Transverse colon (tissue), 4 donors: ENCODE results near the gene ZNF576. TPM values are rescaled to one million over a fixed set of nuclear protein-coding genes. Genes with fewer than 3 reads are reported as not detected.

Source experiments
- DNase-seq: peaks from one replicate; pipeline ENCODE4 v3.0.0-alpha.2; 2019
- H3K27ac ChIP-seq, 4 donors: fragments of 200-600 bp; sonication (generic); 2 replicates each; pipeline ENCODE4 v1.5.1; 2016 to 2018; ENCODE audit warnings: inconsistent platforms in 4 of 4
- H3K27me3 ChIP-seq: fragments of 200-600 bp; sonication (generic); 2 replicates; pipeline ENCODE4 v1.5.1; 2017; ENCODE audit warnings: inconsistent platforms
- H3K36me3 ChIP-seq, 4 donors: fragments of 200-600 bp; sonication (generic); 2 replicates each; pipeline ENCODE4 v1.5.1; 2017 to 2019; ENCODE audit warnings: inconsistent platforms in 4 of 4
- H3K4me1 ChIP-seq, 4 donors: fragments of 200-600 bp; sonication (generic); 2 replicates each; pipeline ENCODE4 v1.5.1; 2017 to 2020; ENCODE audit warnings: inconsistent platforms in 4 of 4
- H3K4me3 ChIP-seq, 4 donors: fragments of 200-600 bp; sonication (generic); 1 replicate in 1 of 4; 2 replicates in 3 of 4; pipeline versions ENCODE4 v1.5.1 to v1.6.1; 2017 to 2019; ENCODE audit warnings: inconsistent platforms in 4 of 4
- H3K9me3 ChIP-seq, 2 donors: fragments of 200-600 bp; sonication (generic); 2 replicates each; pipeline ENCODE4 v1.5.1; 2017 to 2019; ENCODE audit warnings: inconsistent platforms in 2 of 2
- EP300 ChIP-seq: sonication (generic); formaldehyde crosslinking; IDR thresholded peaks from one replicate; pipeline ENCODE4 v1.6.1; 2017; ENCODE audit warnings: antibody characterized with exemption, low read depth
- POLR2A ChIP-seq: fragments of 450-650 bp; IDR thresholded peaks from one replicate; pipeline ENCODE4 v1.6.1; 2016; ENCODE audit warnings: antibody characterized with exemption, mild to moderate bottlenecking, moderate library complexity
- POLR2AphosphoS5 ChIP-seq, 3 donors: sonication (generic); formaldehyde crosslinking; IDR thresholded peaks; one replicate each; pipeline ENCODE4 v1.6.1; 2016; ENCODE audit warnings: antibody characterized with exemption in 3 of 3
- WGBS, 2 donors: methylation state at CpG; one replicate each; pipeline ENCODE4 v1.1.5; 2018; ENCODE audit warnings: low coverage in 1 of 2; 5-methylcytosine and 5-hydroxymethylcytosine counted together
- in situ Hi-C, 4 donors: fragments of 200-750 bp; cut with MboI; loops; one replicate each; pipeline versions ENCODE4 v1.15.0 to v1.15.1; 2017; ENCODE audit warnings: low sequenced_read_pairs in 3 of 4, low pct_ligation_motif_present in 1 of 4, low pct_unique_long_range_greater_than_20kb in 1 of 4
- intact Hi-C: fragments of 100-400 bp; cut with DNase I; formaldehyde crosslinking; loops from one replicate; pipeline ENCODE4 v1.15.1; 2023; ENCODE audit warnings: low total_unique reads
- total RNA-seq, 4 donors: library from RNA; depleted of rRNA; stranded (reverse); fragments of >200 nt; gene quantifications; one replicate each; pipeline ENCODE4 v1.1.0, GENCODE V29; 2016
- TF ChIP-seq, protein P1 (sequence below), 5 experiments: fragments of 200-600 bp in 3 of 5; fragments of 450-650 bp in 2 of 5; sonication (generic) in 3 of 5; IDR thresholded peaks; 1 replicate in 2 of 5; 2 replicates in 3 of 5; pipeline ENCODE4 v1.5.1; 2016 to 2017; ENCODE audit warnings: antibody characterized with exemption in 5 of 5, inconsistent platforms in 3 of 5, mild to moderate bottlenecking in 2 of 5, moderate library complexity in 1 of 5

Gene ZNF576
- total RNA-seq, 4 donors from 2014 or later, result 3.7 to 11.9 (median 9.8) TPM

DNA sequence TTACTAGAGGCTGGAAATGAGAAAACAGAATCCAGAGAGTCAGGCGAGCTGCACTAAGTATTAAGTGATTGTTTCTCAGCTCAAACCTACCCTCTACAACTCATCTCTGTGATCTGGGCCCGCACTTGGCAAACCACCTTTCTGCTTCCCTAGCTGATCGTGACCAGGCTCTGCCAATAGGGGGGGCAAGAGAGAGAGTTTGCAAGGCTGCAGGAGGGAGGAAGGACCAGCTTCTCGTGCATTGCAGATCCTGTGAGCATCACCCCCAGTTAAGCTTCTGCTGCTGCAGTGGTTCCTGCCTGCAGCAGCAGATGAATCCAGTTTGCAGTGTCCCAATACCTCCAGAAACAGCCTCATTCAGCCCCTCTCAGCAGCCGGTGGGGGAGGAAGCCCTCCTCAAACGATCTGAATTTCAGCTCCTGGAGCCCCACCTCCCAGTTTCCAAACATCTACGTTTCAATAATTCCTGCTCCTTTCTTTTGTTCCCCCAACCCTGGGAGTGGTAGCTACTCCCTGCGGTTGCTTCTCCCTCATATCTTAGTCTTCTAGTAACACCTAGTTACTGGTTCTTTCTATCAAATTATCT lies 41.1 kb upstream of the ZNF576 start:
- no peak overlapping the region for H3K4me3 ChIP-seq
- in situ Hi-C loops, result loop anchor here in 1 of 4 donors (10.0 kb wide), 1 partner anchor 90 kb away; no protein-coding TSS in a partner anchor

DNA sequence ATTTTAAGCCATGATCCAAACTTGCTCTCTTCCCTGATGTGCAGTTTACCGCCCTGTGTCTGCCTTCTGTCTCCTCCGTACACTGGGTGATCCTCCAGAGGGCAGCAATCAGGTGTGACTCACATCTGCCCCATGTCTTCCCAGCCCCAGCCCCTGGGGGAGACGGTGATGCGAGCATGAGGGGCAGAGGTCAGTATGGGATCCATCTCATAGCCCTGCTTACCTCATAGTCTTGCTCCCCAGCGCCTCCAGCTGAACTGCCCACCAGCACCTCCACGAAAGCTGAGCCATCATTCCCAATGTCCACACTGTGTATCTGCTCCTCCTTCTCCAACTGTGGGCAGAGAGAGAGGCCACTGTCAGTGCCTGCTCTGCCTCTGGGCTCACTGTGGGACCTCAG lies 35.7 kb upstream of the ZNF576 start:
- H3K4me3 ChIP-seq, result no peak overlapping the region
- H3K36me3 ChIP-seq, result peaks cover 0 to 6% (median 0%) of the 10 kb centered on the region in 4 donors
- 89% methylated on average over 6 of the region's 6 CpGs; no CpG with 5 or more reads in 1 of the 2 donors for WGBS, 2 donors
- peaks cover 0 to 13% (median 7%) of the 10 kb centered on the region in 4 donors for H3K4me1 ChIP-seq
- H3K27ac ChIP-seq, result no peak overlapping the region
- no peak for TF ChIP-seq POLR2A
- TF ChIP-seq POLR2AphosphoS5 (IDR thresholded peaks at IDR 0.05), result no peak
- TF ChIP-seq, protein P1, sequence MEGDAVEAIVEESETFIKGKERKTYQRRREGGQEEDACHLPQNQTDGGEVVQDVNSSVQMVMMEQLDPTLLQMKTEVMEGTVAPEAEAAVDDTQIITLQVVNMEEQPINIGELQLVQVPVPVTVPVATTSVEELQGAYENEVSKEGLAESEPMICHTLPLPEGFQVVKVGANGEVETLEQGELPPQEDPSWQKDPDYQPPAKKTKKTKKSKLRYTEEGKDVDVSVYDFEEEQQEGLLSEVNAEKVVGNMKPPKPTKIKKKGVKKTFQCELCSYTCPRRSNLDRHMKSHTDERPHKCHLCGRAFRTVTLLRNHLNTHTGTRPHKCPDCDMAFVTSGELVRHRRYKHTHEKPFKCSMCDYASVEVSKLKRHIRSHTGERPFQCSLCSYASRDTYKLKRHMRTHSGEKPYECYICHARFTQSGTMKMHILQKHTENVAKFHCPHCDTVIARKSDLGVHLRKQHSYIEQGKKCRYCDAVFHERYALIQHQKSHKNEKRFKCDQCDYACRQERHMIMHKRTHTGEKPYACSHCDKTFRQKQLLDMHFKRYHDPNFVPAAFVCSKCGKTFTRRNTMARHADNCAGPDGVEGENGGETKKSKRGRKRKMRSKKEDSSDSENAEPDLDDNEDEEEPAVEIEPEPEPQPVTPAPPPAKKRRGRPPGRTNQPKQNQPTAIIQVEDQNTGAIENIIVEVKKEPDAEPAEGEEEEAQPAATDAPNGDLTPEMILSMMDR (IDR thresholded peaks at IDR 0.05), result no peak
- no peak for TF ChIP-seq EP300
- H3K9me3 ChIP-seq, result no peaks in the 10 kb centered on the region
- in situ Hi-C loops (no loop called here), intact Hi-C loops (loop anchor here (1.0 to 10.0 kb wide), 2 partner anchors 32 to 94 kb away; no protein-coding TSS in a partner anchor)
- H3K27me3 ChIP-seq, result no peaks in the 10 kb centered on the region
- no peak for DNase-seq

More for the DNA sequence above, 41.1 kb upstream of the ZNF576 start:
- intact Hi-C loops, result no loop called here
- no peak overlapping the region for H3K27ac ChIP-seq
- H3K27me3 ChIP-seq, result no peaks in the 10 kb centered on the region
- H3K36me3 ChIP-seq, result peaks cover 0 to 36% (median 11%) of the 10 kb centered on the region in 4 donors
- no peak for TF ChIP-seq POLR2AphosphoS5 (IDR thresholded peaks at IDR 0.05)
- no peak for TF ChIP-seq EP300
- TF ChIP-seq, protein P1 (IDR thresholded peaks at IDR 0.05), result peak; percentile 44 to 68 (median 54)
- no peak for TF ChIP-seq POLR2A
- WGBS, 2 donors, result 42 to 62% methylated on average over 3 to 8 of the region's 8 CpGs
- H3K9me3 ChIP-seq, result no peaks in the 10 kb centered on the region
- no peaks in the 10 kb centered on the region for H3K4me1 ChIP-seq
- DNase-seq, result peak; percentile 79

DNA sequence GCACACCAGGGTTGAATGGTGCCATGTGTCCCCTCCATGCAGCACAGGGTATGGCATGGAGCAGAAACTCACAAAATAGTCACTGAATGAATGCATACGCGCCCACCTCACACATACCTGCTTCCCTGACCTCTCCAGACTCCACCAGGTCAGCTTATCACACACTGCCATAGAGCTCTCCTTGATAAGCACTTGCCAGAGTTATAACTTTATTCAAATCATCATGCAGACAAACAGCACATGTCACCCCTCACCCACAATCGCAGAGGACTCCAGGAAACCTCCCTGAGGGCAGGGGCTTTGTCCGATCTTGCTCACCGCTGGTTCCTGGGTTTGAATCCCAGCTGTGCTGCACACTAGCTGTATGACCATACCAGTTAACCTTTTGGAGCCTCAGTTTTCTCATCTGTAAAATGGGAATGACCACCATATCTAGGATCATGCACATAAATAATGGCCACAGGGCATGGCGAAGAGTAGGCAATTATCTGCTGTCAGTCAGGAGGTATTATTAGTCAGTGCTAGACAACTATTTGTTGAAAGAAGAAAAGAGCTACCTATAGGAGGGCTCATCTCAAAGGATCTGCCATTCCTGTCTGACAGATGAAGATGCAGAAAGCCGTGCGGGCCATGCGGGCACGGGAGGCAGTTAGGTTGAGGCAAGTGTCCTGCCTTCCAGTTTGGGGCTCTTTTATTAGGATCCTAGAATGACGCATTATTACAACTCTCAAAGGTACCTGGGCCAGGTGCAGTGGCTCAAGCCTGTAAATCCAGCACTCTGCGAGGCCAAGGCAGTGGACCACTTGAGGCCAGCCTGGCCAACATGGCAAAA lies 35.0 kb upstream of the ZNF576 start:
- in situ Hi-C loops, result no loop called here

More for the DNA sequence above, 35.0 kb upstream of the ZNF576 start:
- Histone ChIP-seq H3K4me1 (peaks cover 0 to 13% (median 7%) of the 10 kb centered on the region in 4 donors), H3K36me3 (no peaks in the 10 kb centered on the region), H3K9me3 (no peaks in the 10 kb centered on the region), H3K4me3 (no peak overlapping the region), H3K27me3 (no peaks in the 10 kb centered on the region), H3K27ac (no peak overlapping the region)
- TF ChIP-seq, protein P1 (IDR thresholded peaks at IDR 0.05), result no peak
- TF ChIP-seq POLR2AphosphoS5 (IDR thresholded peaks at IDR 0.05) (no peak), POLR2A (no peak), EP300 (no peak)
- intact Hi-C loops, result loop anchor here (10.0 kb wide), 1 partner anchor 93 kb away; no protein-coding TSS in a partner anchor
- no peak for DNase-seq
- 90 to 98% methylated on average over 2 to 12 of the region's 12 CpGs for WGBS, 2 donors
